RPMI8226 (cell line): ENCODE measurements around the gene FBXO9.

Source experiments
- DNase-seq: peaks from one replicate; pipeline ENCODE4 v3.0.0-alpha.2; 2015

The FBXO9 gene

DNA sequence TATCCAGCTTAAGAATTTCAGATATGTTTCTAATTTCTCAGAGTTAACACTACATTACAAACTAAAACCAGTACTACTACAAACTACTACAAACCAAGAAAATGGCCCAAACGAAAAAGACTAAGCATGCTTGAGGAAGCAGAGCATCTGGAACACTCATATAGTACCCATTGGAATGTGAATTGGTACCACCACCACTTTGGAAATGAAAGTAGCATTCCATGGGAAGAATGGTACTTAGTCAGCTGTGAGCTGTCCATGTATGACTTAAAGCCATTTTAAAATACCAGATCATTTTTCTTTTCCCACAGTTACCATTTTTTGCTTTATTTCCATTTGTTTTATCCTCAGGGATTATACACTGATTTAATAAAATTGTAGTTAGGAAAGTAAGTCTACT, 30.5 kb downstream of the FBXO9 start:
- DNase-seq: no peak

DNA sequence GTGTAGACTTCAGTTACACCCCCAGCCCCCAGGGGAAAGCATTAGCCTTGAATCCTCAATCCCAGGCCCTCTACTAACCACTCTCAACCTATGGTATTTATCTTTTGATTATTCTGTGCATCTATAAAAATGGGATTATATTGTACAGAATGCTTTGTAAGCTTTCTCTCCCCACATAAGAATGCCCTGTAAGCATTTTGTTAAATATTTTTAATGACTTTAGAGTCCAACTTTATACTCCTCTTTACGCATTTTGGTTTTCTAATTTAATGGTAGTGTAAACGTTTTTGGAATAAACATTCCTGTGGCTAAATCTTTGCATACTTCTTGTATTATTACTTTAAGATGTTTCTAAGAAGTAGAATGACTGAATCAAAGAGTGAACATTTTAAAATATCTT, 35.4 kb downstream of the FBXO9 start:
- no peak for DNase-seq

DNA sequence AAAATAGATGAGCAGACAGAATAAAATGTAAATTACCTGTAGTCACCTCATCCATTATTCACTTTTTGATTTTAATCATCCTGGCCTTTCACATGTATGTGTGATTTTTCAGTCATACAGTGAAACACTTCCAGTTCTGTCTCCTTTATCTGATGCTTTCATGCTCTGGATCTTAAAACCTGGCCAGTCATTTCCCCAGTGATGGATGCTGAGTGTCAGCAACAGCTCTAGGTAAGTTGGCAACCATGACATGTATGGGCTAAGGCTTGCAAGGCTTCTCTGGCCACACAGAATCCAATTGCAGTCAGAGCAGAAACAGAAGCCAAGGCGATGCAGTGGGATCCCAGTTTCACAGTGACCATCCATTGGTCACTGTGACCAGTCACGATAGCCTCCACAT, 35.8 kb downstream of the FBXO9 start:
- DNase-seq: no peak

- DNase-seq: peak; percentile 35
These were observed 38.9 kb downstream of the FBXO9 start for GRCh38 chr6:53103993-53104675.

GRCh38 chr6:53104916-53105315, 39.7 kb downstream of the FBXO9 start:
- DNase-seq: no peak

- no peak for DNase-seq
These were observed 41.9 kb downstream of the FBXO9 start for GRCh38 chr6:53107091-53107490.

DNA sequence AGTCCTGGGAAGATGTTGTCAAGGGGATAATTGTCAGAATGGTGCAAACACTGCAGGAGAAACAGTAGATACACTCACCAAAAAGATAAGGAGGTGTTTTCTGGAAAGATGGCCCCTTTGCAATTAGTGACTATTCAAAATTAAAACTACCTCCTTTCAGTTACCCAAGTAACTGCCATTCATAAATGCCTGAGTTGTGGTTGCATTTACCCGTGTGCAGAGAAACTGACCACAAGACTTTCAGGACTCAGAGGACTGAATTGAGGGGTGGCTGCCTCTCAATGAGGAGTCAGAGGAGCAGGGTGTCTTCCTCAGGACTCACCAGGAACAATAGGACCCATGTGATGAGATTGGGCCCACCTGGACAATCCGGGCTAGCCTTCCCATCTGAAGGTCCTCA, 44.4 kb downstream of the FBXO9 start:
- no peak for DNase-seq

GRCh38 chr6:53111865-53112264, 46.7 kb downstream of the FBXO9 start:
- peak; percentile 56 for DNase-seq

- DNase-seq: peak; percentile 22
These were observed 47.2 kb downstream of the FBXO9 start for GRCh38 chr6:53112404-53112803.

GRCh38 chr6:53112871-53113270, 47.7 kb downstream of the FBXO9 start:
- DNase-seq: no peak

DNA sequence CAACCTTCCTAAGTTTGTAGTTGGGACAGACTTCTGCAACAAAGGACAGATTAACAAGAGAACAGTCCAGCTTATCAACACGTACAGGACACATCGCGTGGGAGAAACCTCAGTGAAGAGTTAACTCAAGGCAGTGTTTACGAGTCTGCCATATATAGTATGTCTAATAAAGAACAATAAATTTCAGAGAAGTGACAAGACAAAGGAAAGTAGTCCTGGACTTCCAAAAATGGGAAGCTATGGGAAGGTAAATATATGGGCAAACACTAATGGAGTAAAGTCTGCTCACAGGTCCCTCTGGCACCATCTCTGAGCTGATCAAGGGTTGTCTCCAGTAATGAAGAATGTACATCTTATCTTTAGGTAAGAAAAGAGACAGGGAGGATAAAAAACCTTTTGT, 48.5 kb downstream of the FBXO9 start:
- no peak for DNase-seq

DNA sequence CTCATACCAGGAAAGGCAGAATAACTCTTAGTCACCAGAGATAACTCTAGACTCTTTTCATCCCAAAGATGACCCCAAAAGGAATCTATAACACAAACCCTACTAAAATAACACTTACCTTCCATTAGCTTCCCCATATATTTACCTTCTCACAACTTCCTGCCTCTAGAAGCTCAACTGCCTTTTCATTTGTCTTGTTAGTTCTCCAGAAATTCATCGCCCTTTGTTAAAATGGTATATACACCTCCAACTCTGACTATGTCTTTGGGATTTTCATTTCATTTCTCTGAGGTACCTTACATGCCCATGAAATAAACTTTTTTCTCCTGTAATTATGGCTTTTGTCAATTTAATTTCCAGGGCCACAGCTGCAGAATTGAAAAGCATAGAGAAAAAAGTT, 49.9 kb downstream of the FBXO9 start:
- DNase-seq: no peak

DNA sequence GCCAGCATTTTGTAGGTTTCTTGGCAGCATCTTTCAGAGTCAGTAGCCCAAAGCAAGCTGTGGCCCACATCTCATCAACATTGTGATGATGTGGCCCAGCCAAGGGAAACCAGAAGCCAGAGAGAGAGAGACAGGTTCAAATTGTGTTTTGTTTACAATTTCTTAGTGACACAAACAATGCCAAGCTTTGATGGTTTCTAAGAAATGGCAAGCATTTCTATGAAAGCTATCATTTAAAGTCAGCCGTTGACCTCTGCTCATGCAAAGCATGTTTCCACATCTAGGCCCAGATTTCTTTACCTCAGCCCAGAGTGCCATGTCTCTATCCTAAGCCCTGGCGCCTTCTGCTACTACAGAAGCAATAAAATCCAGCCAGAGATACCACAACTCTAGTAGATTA, 50.5 kb downstream of the FBXO9 start:
- no peak for DNase-seq

DNA sequence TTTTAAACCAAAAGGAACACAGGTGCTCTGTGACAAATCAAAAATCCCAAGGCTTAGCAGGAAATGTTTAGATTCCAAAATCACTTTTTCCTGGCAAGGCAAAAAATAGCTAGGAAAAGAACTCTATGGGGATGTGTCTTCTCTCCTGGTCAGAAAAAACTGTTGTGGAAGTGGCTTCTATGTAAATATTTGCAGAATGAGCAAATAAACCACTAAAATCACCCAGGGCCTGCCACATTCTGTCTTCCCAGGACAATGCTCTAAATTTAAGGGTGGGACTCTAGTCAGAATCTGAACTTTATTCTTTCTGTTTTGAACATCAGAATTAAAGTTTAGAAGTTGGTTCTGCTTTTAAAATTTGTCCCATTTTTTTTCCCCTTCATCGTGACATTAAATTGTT, 54.1 kb downstream of the FBXO9 start:
- no peak for DNase-seq

GRCh38 chr6:53119772-53120409, 54.7 kb downstream of the FBXO9 start:
- no peak for DNase-seq

GRCh38 chr6:53124131-53124800, 59.1 kb downstream of the FBXO9 start:
- DNase-seq: no peak

GRCh38 chr6:53125276-53125675, 60.1 kb downstream of the FBXO9 start:
- DNase-seq: no peak

DNA sequence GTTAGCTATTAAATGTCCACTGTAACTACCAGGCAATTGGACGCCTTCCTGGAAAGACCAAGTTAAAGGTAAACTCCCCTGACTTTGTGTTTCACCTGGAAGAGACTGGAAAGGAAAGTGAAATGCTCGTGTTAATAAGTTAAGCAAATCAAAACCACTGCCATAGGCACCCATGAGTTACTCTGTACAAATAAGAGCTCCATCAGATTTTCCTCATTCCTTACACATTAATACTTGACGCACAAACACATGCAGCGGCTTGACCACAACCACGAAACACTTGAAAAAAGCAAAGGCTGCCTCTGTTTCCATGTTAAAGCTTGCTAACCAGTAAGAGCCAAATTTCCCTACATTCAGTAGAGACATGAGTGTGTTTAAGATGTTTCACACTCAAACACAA, 63.6 kb downstream of the FBXO9 start:
- no peak for DNase-seq

- no peak for DNase-seq
These were observed 65.5 kb downstream of the FBXO9 start for GRCh38 chr6:53130569-53131290.

- DNase-seq: no peak
These were observed 68.8 kb downstream of the FBXO9 start for GRCh38 chr6:53133961-53134360.

- no peak for DNase-seq
These were observed 69.5 kb downstream of the FBXO9 start for GRCh38 chr6:53134601-53135235.

DNA sequence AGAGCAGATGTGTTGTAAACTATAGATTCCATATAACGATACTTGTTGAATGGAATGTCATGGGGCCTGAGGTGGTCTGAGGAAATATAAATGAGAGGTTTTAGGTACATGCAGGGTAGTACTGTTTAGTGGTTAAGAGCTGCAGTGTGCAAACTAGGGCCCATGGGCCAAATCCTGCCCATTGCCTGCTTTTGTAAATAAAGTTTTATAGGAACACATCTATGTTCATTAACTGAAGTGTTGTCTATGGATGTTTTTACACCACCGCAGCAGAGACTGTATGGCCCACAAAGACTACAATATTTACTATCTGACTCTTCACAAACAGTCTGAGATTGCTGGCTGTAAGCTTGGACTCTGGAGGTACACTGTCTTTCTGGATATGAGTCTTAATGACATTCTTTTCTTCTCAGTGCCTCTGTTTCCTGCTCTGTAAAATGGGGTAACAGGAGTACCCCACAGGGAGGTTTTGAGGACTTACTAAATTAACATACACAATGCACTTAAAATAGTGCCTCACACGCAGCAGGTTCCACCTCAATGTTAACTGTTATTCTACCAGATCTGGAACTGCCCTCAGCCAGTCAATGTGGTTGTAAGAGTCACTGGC, 70.9 kb downstream of the FBXO9 start:
- DNase-seq: no peak
